Lower leg skin (tissue), 3 donors: ENCODE data around the gene BNC1.

Experiments
- POLR2A ChIP-seq, 2 donors: fragments of 450-650 bp; IDR thresholded peaks; one replicate each; pipeline ENCODE4 v1.6.1; 2016 to 2017; ENCODE audit warnings: antibody characterized with exemption in 2 of 2, mild to moderate bottlenecking in 1 of 2, moderate library complexity in 1 of 2
- TF ChIP-seq, protein P1 (sequence below), 3 donors: fragments of 450-650 bp; IDR thresholded peaks; one replicate each; pipeline ENCODE4 v1.5.1; 2016; ENCODE audit warnings: antibody characterized with exemption in 3 of 3, mild to moderate bottlenecking in 3 of 3, moderate library complexity in 2 of 3

DNA sequence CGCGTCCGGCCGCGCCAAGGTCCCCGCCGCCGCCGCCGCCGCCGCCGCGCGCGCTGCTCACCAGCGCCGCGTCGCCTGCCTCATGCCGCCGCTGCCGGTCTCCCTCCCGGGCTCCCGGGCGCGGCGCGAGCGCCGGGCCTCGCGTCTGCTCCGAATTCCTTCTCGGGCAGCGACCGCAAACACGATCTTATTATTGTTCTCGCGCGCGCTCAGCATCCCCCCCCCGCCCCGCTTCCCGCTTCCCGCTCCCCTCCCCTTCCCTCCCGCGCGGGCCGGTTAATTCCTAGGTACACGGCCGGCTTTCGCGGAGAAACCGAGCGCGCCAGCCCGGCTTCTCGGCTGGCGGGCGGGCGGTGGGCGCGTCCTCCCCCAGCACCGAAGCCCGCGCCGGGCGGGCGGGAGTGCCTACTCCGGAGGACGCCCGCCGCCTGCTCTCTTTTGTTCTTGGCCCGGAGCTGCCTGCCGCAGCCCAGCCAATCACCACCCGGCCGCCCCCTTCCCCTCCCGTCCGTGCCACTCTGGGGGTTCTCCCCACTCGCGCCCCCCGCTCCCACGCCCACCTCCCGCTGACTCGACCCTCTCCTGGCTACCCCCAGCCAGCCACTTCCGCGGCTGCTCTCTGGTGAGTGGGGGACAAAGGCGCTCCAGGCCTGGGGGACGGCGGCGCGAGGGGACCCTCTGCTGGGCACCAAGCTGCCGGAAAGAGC lies 76.7 kb downstream of the BNC1 start, which contains the start of gene HDGFL3:
- TF ChIP-seq, protein P1, sequence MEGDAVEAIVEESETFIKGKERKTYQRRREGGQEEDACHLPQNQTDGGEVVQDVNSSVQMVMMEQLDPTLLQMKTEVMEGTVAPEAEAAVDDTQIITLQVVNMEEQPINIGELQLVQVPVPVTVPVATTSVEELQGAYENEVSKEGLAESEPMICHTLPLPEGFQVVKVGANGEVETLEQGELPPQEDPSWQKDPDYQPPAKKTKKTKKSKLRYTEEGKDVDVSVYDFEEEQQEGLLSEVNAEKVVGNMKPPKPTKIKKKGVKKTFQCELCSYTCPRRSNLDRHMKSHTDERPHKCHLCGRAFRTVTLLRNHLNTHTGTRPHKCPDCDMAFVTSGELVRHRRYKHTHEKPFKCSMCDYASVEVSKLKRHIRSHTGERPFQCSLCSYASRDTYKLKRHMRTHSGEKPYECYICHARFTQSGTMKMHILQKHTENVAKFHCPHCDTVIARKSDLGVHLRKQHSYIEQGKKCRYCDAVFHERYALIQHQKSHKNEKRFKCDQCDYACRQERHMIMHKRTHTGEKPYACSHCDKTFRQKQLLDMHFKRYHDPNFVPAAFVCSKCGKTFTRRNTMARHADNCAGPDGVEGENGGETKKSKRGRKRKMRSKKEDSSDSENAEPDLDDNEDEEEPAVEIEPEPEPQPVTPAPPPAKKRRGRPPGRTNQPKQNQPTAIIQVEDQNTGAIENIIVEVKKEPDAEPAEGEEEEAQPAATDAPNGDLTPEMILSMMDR (IDR thresholded peaks at IDR 0.05) = no peak
- TF ChIP-seq POLR2A (IDR thresholded peaks at IDR 0.05) = no peak
